ENCODE measurements around the gene HCRTR1. TPM values are rescaled to one million over a fixed set of nuclear protein-coding genes. Genes with fewer than 3 reads are reported as not detected.

Gene HCRTR1
- total RNA-seq, 1 donor from 2014 or later: 0.44 TPM

- H3K9me3 ChIP-seq (replicated peaks): no peaks in the 10 kb centered on the region
- no peak for TF ChIP-seq CTCF (IDR thresholded peaks at IDR 0.05; ENCODE audit: borderline replicate concordance)
- intact Hi-C loops (cut with micrococcal nuclease): no loop called here
- peaks cover 65% of the 10 kb centered on the region for H3K4me1 ChIP-seq
- no peak for DNase-seq
- H3K4me3 ChIP-seq: peak overlapping the region; percentile 10
- no peaks in the 10 kb centered on the region for H3K27me3 ChIP-seq (ENCODE audit: low read depth)
- H3K36me3 ChIP-seq: no peaks in the 10 kb centered on the region
- H3K27ac ChIP-seq (replicated peaks): peak overlapping the region; percentile 40
These were observed 57.1 kb downstream of the HCRTR1 start for GRCh38 chr1:31674626-31675025.

- Histone ChIP-seq H3K4me3 (peak overlapping the region; percentile 10), H3K36me3 (no peaks in the 10 kb centered on the region), H3K27me3 (ENCODE audit: low read depth) (no peaks in the 10 kb centered on the region), H3K4me1 (peaks cover 60% of the 10 kb centered on the region), H3K9me3 (replicated peaks) (no peaks in the 10 kb centered on the region), H3K27ac (replicated peaks) (peak overlapping the region; percentile 40)
- no peak for DNase-seq
- TF ChIP-seq CTCF (IDR thresholded peaks at IDR 0.05; ENCODE audit: borderline replicate concordance): no peak
- intact Hi-C loops (cut with micrococcal nuclease): no loop called here
These were observed 57.7 kb downstream of the HCRTR1 start for GRCh38 chr1:31675161-31675560.

- TF ChIP-seq CTCF (IDR thresholded peaks at IDR 0.05; ENCODE audit: borderline replicate concordance): no peak
- H3K4me1 ChIP-seq: peaks cover 54% of the 10 kb centered on the region
These were observed 58.3 kb downstream of the HCRTR1 start for GRCh38 chr1:31675756-31676155.

More at GRCh38 chr1:31675756-31676155, 58.3 kb downstream of the HCRTR1 start:
- Histone ChIP-seq H3K27ac (replicated peaks) (peak overlapping the region; percentile 40), H3K27me3 (ENCODE audit: low read depth) (no peaks in the 10 kb centered on the region), H3K4me3 (no peak overlapping the region), H3K36me3 (no peaks in the 10 kb centered on the region), H3K9me3 (replicated peaks) (no peaks in the 10 kb centered on the region)
- intact Hi-C loops (cut with micrococcal nuclease): no loop called here
- DNase-seq: no peak

Other genes starting within 250 kb of the HCRTR1 start
- 4,737 TPM for gene FABP3, start 244.6 kb upstream of the HCRTR1 start, total RNA-seq
- 1.6 TPM for gene SERINC2, start 204.5 kb upstream of the HCRTR1 start, total RNA-seq
- gene TINAGL1, start 41.2 kb upstream of the HCRTR1 start, total RNA-seq: 223 TPM
- gene PEF1, start 27.2 kb downstream of the HCRTR1 start, total RNA-seq: 36.4 TPM
- gene COL16A1, start 86.3 kb downstream of the HCRTR1 start, total RNA-seq: 18.3 TPM
- 12.1 TPM for gene ADGRB2, start 146.7 kb downstream of the HCRTR1 start, total RNA-seq
- not detected for gene SPOCD1, start 198.3 kb downstream of the HCRTR1 start, total RNA-seq